HG03571 (cell line): ENCODE results near the gene NEDD8.
"Not testable (repeated sequence)": the region's sequence is repeated elsewhere in the genome, so short reads cannot be mapped to it uniquely, and the experiment has no call there.

Source experiments
- ATAC-seq: cut with Tn5 transposase; IDR thresholded peaks from one replicate; pipeline ENCODE4 v1.9.1; 2021; ENCODE audit not compliant: unreplicated experiment

NEDD8 gene

GRCh38 chr14:24228902-24229301 lies 3.3 kb downstream of the NEDD8 start:
- ATAC-seq, result no peak

- ATAC-seq, result no peak
Measured at GRCh38 chr14:24226473-24226872, 5.7 kb downstream of the NEDD8 start.

DNA sequence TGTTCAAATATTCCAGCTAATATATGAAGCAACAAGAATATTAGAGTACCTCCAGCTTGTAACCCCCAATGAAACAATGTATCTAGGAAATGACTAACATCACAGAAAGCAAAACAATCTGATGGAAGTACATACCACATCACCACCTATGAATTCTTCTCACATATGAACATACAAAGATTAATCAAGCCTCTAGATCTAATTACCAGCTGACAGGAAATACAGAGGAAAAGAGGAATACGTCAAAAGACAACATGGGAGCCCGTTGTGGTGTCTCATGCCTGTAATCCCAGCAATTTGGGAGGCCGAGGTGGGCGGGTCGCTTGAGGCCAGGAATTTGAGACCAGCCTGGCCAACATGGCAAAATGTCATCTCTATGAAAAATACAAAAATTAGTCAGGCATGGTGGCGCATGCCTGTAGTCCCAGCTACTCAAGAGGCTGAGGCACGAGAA lies 7.5 kb downstream of the NEDD8 start:
- no peak for ATAC-seq

- ATAC-seq, result not testable (repeated sequence)
Measured at GRCh38 chr14:24222987-24223386, 9.2 kb downstream of the NEDD8 start.

DNA sequence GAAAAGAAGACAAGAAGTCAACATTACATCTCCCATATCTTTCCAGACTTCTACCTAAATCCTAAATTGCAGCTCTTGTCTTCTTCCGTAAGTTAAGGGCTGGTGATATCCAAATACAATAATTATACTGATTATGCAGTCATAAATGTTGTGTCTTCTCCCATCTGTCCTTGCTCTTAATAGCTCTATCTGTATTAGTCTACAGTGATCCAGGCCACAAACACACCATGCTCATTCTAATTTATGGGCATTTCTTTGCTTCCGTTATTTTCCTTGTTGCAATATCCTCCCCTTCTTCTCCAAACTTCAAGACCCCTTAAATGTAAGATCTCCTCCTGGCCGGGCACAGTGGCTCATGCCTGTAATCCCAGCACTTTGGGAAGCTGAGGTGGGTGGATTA lies 12.6 kb downstream of the NEDD8 start:
- no peak for ATAC-seq

DNA sequence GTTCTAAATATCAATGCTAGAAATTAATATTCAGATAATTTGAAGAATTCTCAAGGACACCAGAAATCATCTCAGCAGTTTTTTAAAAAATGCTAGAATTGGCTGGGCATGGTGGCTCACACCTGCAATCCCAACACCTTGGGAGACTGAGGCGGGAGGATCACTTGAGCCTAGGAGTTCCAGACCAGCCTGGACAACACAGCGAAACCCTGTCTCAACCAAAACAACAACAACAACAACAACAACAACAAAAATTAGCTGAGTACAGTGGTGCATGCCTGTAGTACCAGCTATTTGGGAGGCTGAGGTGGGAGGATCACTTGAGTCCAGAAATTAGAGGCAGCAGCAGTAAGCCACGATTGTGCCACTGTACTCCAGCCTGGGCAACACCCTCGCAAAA lies 13.1 kb downstream of the NEDD8 start:
- no peak for ATAC-seq

- not testable (repeated sequence) for ATAC-seq
Measured at GRCh38 chr14:24216876-24217275, 15.3 kb downstream of the NEDD8 start.

GRCh38 chr14:24216345-24216699 lies 15.8 kb downstream of the NEDD8 start:
- no peak for ATAC-seq

GRCh38 chr14:24215495-24216344 lies 16.4 kb downstream of the NEDD8 start, which contains the start of gene MDP1:
TSS of gene MDP1 (minus strand) at chr14:24216066. CDS start at chr14:24215955, 111 bp downstream.
- ATAC-seq, result peak; percentile 56

DNA sequence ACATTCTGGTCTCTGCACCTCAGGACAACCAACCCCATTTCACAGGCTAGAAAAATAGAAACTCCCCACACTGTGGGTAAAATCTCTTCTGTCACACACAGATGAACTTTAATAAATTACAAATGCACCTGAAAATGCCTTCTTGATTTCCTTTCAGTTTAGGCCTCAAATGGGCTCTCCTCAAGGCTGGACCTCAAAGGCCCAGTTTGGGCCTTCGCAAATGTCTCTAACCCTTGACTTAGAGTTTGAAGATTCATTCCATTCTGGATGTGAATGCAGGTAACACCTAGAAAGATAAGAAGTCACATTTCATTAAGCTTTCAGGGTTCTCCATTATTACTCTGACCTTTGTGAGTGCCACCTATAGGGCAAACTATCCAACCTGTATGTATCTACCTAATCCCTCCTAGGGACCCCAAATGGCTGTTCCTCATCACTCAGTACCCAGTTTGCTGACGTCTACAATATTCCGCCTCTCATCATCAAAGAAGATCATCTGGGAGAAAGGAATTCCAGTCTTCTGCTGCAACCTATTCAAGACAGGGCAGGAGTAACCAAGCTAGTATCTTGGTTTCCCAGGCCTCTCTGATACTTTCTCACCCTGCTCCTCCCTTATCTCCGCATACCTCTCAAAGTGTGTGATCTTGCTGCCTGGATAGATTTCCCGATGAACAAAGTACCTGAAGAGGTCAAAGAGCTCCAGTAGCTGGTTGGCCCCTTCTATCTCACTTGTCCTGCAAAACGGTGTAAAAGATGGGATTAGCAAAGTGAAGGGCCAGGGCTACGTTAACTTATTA lies 18.1 kb downstream of the NEDD8 start:
- ATAC-seq, result no peak

DNA sequence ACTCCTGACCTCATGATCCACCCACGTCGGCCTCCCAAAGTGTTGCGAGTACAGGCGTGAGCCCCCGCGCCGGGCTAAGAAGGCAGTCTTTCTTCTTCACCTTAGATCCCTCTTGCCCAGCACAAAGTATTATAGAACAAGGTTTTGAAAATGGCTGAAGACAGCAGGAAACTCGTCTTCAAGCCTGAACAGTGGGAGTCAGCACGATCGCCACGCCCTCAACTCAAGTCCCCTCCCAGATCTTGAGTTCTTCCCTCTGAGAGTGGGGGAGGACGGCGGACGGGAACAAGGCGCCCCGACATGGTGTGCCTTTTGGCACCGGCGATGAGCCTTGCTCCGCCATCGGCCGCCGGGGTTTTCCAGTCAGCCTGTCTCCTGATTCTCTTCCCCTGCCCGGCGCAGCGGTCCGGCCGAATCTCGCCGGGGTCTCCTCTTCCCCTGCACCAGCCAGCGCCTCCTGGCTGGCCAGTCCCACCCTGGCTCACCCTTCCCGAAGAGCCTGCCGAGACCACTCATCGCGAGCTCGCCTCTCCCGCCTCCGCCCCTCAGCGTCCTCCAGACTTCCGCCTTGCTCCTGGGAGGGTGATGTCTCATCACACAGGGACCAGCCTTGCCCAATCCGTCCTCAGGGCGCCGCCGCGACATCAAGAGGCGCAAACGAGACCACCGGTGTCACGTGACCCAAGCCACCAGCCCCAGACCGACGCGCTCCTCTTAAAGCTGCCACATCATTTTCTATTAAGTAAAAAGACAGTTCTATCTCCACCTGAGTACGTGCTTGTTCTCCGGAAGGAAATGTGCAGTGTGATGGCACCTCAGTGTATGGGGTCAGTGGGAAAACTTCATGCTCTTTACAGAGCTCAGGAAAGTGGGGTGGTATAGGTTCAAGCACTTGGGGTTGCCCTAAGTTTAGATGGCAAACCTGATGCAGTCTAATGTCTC lies 19.0 kb downstream of the NEDD8 start, which contains the start of gene CHMP4A:
Gene CHMP4A, minus strand, starts transcription at position 565 of the 942 bp plus-strand sequence. Its CDS starts 49 bp downstream, at position 516.
- ATAC-seq, result peak; percentile 73

DNA sequence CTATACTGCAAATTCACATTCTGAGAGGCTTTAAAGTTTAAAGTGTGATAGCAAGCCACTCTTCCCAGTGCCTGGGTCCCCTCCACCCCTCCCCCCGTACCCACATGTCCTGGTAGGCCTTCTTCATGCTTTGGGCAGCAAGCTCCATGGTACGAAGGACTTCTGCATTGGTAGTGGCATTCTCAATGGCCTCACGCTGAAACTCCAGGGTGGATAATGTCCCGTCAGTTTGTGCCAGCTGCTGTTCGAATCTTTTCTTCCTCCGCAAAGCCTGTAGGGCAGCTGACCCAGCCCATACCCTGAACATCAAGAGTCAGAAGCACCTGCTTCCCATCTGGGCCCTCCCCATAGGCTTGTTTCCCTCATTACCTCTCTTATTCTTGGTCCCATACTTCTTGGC lies 20.9 kb downstream of the NEDD8 start:
- ATAC-seq, result no peak

DNA sequence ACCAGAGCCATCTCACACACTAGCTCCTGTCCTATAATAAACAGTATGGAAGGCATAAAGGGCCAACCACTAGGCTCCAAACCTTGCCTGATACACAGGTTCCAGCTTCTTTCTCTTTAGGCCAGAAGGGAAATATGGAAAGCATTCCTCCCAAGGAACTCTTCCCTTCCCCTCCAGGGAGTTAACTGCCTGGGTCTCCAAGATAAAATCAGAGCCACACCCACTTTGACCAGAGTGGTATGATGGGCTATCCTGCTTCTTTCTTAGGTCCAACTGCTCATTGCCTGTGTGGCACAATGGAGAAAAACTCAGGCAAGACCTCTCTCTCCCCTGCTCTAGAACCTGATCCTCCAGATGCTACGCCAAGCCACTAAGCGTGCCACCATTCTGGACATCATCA lies 24.5 kb downstream of the NEDD8 start:
- ATAC-seq, result no peak

DNA sequence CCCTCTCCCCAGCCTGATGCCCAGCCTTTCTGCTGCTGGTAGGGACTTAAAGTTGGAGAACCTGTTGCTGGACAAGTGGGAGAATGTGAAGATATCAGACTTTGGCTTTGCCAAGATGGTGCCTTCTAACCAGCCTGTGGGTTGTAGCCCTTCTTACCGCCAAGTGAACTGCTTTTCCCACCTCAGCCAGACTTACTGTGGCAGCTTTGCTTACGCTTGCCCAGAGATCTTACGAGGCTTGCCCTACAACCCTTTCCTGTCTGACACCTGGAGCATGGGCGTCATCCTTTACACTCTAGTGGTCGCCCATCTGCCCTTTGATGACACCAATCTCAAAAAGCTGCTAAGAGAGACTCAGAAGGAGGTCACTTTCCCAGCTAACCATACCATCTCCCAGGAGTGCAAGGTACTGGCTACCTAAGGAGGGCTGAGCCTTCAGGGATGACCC lies 25.0 kb downstream of the NEDD8 start:
- no peak for ATAC-seq

- ATAC-seq, result no peak
Measured at GRCh38 chr14:24206260-24207103, 25.7 kb downstream of the NEDD8 start.

GRCh38 chr14:24204163-24205146 lies 27.7 kb downstream of the NEDD8 start:
- no peak for ATAC-seq

DNA sequence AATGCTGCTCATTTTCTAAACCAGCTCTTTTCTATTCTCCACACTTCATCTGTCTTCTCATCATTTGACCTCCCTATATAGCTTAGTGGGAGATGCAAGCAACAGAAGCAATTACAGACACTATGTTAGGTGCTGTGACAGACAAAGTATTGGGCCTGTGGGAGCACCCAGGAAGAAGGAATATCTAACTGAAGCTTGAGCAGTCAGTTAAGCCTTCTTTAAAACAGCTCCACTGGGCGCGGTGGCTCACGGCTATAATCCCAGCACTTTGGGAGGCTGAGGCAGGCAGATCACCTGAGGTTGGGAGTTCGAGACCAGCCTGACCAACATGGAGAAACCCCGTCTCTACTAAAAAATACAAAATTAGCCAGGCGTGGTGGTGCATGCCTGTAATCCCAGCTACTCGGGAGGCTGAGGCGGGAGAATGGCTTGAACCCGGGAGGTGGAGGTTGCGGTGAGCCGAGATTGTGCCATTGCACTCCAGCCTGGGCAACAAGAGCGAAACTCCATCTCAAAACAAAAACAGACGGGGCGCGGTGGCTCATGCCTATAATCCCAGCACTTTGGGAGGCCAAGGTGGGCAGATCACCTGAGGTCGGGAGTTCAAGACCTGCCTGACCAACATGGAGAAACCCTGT lies 28.8 kb downstream of the NEDD8 start:
- ATAC-seq, result not testable (repeated sequence)

DNA sequence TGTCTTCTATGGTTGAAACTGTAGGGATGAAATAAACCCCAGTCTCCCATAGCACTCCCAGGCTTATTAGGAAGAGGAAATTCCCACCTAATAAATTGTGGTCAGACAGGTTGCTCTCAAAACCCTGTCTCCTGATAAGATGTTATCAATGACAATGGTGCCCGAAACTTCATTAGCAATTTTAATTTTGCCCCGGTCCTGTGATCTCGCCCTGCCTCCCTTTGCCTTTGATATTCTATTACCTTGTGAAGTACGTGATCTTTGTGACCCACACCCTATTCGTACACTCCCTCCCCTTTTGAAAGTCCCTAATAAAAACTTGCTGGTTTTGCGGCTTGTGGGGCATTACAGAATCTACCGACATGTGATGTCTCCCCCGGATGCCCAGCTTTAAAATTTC lies 29.6 kb downstream of the NEDD8 start:
- not testable (repeated sequence) for ATAC-seq
